ENCODE measurements around the gene C2CD4A.

The C2CD4A gene

DNA sequence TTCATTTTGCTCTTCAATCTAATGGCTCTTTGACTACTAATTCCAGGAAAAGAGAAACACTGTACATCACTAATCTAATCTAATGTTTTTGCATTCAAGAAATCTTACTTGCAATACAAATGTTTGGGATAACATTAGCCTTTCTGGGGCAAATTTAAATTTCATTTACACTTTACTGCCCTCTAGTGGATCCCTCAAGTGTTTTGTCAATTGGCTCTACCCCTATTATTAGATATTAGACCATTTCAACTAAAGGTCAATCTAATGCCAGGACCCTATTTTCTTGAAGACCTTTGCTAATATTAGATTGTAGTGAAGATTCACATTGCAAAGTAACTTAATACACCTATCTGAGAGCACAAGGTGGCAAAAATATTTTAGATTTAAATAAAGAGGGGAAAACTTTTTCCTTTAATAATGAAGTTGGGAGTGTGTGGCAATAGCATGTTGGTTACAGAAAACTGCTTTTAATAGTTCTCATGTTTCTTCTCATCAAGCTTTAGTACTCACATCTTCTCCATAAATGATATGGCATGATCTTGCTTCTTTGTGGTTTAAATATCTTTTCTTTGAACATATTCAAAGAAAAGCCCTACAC is 5.0 kb downstream of the C2CD4A start:
- no peak overlapping the region for H3K27ac ChIP-seq
- no peak for TF ChIP-seq ZFX (IDR thresholded peaks at IDR 0.05; ENCODE audit: borderline replicate concordance)
- TF ChIP-seq, protein P1, sequence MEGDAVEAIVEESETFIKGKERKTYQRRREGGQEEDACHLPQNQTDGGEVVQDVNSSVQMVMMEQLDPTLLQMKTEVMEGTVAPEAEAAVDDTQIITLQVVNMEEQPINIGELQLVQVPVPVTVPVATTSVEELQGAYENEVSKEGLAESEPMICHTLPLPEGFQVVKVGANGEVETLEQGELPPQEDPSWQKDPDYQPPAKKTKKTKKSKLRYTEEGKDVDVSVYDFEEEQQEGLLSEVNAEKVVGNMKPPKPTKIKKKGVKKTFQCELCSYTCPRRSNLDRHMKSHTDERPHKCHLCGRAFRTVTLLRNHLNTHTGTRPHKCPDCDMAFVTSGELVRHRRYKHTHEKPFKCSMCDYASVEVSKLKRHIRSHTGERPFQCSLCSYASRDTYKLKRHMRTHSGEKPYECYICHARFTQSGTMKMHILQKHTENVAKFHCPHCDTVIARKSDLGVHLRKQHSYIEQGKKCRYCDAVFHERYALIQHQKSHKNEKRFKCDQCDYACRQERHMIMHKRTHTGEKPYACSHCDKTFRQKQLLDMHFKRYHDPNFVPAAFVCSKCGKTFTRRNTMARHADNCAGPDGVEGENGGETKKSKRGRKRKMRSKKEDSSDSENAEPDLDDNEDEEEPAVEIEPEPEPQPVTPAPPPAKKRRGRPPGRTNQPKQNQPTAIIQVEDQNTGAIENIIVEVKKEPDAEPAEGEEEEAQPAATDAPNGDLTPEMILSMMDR (IDR thresholded peaks at IDR 0.05), result peak; percentile 78

DNA sequence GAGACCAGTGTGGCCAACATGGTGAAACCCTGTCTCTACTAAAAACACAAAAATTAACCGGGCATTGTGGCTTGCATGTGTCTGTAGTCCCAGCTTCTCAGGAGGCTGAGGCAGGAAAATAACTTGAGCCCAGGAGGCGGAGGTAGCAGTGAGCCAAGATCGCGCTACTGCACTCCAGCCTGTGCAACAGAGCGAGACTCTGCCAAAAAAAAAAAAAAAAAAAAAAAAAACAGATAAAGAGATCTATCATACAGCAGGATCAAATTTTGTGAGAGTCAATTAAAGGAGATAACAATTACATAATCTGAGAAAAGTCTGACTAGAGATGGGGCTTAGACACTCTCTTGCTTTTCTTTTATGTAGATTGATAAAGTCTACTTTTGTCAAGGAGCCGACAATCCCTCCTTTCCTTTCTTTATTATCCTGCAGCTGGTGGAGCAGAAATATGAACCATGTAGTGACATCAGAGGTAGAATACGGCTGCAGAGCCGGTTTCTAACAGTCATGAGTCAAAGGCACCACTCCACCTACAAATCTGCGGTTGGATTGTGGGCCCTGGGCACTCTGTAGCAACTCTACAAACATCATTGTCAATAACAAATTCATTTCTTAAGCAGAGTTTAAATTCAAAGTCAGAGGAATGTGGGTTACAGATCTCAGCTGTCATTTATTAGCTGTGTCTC is 9.0 kb downstream of the C2CD4A start:
- peak overlapping the region; percentile 31 for H3K27ac ChIP-seq
- TF ChIP-seq, protein P1 (IDR thresholded peaks at IDR 0.05), result no peak
- TF ChIP-seq ZFX (IDR thresholded peaks at IDR 0.05; ENCODE audit: borderline replicate concordance), result no peak

DNA sequence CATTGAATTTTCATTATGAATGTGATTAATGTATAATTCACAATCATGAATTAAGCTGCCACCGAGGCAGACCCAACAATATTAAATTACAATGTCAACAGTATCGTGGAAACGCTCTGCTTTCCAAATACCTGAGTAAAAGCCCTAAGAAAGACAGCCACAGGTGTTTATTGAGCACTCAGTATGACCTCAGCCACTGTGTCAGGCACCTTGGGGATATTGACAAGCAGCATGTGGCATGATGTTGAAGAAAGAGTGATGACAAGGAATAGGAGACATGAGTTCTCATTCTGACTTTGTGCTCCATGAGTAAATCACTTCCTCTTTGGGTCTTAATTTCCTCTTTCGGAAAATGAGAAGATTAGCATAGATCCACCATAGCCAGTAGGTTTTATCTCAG is 12.8 kb downstream of the C2CD4A start:
- TF ChIP-seq, protein P1 (IDR thresholded peaks at IDR 0.05), result no peak
- TF ChIP-seq ZFX (IDR thresholded peaks at IDR 0.05; ENCODE audit: borderline replicate concordance), result no peak

DNA sequence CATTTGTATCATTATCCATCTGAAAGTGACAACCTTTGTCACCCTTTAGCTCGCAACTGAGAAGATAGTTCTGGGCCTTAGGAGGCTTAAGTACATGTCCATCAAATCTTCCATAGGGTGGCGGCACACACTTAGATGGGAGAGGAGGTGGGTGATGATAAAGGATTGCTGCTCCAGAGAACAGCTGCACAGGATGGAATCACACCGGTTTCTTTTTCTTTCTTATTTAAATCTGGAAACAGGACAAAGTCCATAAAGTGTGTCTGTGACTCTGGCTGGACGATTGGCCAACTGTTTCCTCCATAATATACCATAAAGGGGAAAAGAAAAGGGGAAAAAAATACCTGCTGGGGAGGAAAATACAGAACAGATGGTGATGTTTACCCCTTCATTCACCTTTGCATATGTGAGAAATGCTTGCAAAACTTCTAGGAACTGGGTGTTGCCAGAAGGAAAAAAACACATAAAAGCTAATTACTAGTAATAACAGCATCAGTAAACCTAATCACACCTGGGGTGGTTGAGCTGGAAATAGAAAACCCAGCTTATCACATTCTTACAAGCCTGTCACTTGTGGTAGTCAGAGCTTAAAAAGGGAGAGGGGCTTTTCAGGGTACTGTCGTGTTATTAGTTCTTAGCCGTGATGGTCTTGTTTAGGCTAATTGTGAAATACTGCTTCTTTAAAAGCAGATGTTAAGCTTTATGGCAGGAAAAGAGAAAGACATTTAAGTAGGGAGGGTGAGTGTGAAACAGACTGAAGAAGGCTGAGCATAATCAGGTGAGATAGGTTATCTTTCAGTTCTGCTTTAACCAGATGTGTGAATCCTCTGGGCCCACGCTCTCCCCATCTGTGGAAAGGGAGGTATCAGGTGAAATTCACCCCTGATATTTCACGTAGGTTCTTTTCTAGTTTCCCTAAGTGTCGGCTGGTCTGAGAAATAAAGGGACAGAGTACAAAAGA is 16.7 kb downstream of the C2CD4A start:
- TF ChIP-seq, protein P1 (IDR thresholded peaks at IDR 0.05), result no peak
- TF ChIP-seq ZFX (IDR thresholded peaks at IDR 0.05; ENCODE audit: borderline replicate concordance), result no peak
- H3K27ac ChIP-seq, result no peak overlapping the region

More for the DNA sequence above, 12.8 kb downstream of the C2CD4A start:
- no peak overlapping the region for H3K27ac ChIP-seq

DNA sequence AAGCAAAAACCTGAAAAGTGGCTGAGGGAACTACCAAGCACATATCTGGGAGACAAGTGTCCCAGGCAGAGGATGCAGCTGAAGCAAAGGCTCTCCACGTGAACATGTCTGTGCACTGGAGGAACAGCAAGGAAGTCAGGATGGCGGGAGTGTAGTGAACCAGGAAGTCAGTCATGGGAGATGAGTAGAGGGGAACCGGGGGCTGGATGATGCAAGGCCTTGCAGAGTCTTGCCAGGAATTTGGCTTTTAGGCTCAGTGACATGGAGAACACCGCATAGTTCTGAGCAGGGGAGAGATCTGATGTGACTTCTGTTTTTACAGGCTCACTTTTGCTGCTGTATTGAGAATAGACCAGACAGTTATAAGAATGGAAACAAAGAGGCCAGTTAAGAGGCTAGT is 19.0 kb downstream of the C2CD4A start:
- H3K27ac ChIP-seq, result no peak overlapping the region
- TF ChIP-seq ZFX (IDR thresholded peaks at IDR 0.05; ENCODE audit: borderline replicate concordance), result no peak
- TF ChIP-seq, protein P1 (IDR thresholded peaks at IDR 0.05), result no peak

DNA sequence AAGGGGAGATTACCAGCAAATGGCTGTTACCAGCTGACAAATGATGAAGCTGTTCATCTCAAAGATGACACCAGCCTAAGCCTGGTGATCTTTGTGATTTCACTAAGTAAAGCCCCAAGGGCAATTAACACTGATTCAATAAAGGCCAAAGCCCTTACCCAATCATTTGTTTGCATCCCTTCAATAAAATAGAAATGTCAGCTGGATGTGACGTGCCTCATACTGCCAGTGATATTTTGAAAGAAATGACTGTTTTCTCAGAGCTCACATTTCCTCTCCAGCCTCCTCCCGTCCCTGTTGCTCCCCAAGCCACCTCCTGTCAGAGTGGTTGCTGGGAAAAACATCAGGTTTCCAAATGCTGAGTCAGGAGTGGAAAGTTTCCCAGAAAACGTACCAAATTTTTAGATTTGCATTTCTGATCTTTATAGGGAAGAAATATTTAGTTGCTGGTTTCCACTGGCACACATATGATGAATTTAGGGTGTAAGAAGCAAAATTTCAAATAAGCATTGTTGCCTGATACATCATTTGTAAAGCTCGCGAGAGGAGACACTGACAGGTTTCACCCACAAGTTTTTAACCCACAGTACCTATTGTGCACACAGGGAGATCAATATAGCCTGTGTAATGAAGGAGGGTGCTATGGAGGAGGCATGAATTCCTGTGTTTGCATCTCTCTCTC is 21.0 kb downstream of the C2CD4A start:
- H3K27ac ChIP-seq, result no peak overlapping the region
- TF ChIP-seq, protein P1 (IDR thresholded peaks at IDR 0.05), result no peak
- TF ChIP-seq ZFX (IDR thresholded peaks at IDR 0.05; ENCODE audit: borderline replicate concordance), result no peak
